Thymus (tissue), 11 donors: ENCODE measurements around the gene TPST1. TPM values are rescaled to one million over a fixed set of nuclear protein-coding genes. Genes with fewer than 3 reads are reported as not detected.
"Not testable (repeated sequence)": the region's sequence is repeated elsewhere in the genome, so short reads cannot be mapped to it uniquely, and the experiment has no call there.

Source experiments
- DNase-seq, 9 donors: peaks; one replicate each; pipeline ENCODE4 v3.0.0-alpha.2; 2013; ENCODE audit warnings: low spot score in 9 of 9, low read depth in 6 of 9, missing footprints in 1 of 9
- H3K27ac ChIP-seq, 2 donors: one replicate each; pipeline ENCODE4 v1.5.1; 2013; ENCODE audit warnings: control low read depth in 1 of 2, low read depth in 1 of 2, low read length in 1 of 2, mild to moderate bottlenecking in 1 of 2, moderate library complexity in 1 of 2
- H3K27me3 ChIP-seq, 2 donors: one replicate each; pipeline ENCODE4 v1.5.1; 2013; ENCODE audit warnings: low read length in 1 of 2; ENCODE audit not compliant: control insufficient read depth in 2 of 2, insufficient read depth in 1 of 2
- H3K36me3 ChIP-seq, 2 donors: one replicate each; pipeline ENCODE4 v1.5.1; 2013; ENCODE audit warnings: low read length in 1 of 2, mild to moderate bottlenecking in 1 of 2, moderate library complexity in 1 of 2; ENCODE audit not compliant: control insufficient read depth in 2 of 2, insufficient read depth in 2 of 2
- H3K4me1 ChIP-seq, 2 donors: one replicate each; pipeline ENCODE4 v1.5.1; 2013; ENCODE audit warnings: low read length in 2 of 2; ENCODE audit not compliant: control insufficient read depth in 2 of 2, insufficient read depth in 2 of 2
- H3K4me3 ChIP-seq, 2 donors: one replicate each; pipeline ENCODE4 v1.5.1; 2013; ENCODE audit warnings: low read length in 2 of 2, control low read depth in 1 of 2, mild to moderate bottlenecking in 1 of 2
- H3K9me3 ChIP-seq, 2 donors: one replicate each; pipeline ENCODE4 v1.5.1; 2013; ENCODE audit warnings: low read length in 1 of 2, mild to moderate bottlenecking in 1 of 2; ENCODE audit not compliant: control insufficient read depth in 2 of 2, insufficient read depth in 1 of 2
- WGBS: extraction: QIAGEN DNeasy Blood & Tissue Kit; methylation state at CpG from one replicate; pipeline ENCODE4 v1.1.7; 2013; 5-methylcytosine and 5-hydroxymethylcytosine counted together
- polyA plus RNA-seq: library from polyadenylated mRNA; stranded (reverse); fragments of 200-250 nt; gene quantifications from one replicate; pipeline ENCODE4 v1.2.3, GENCODE V29; 2013
- total RNA-seq: library from RNA; stranded (reverse); fragments of 120-200 nt; gene quantifications from one replicate; pipeline ENCODE4 v1.2.4, GENCODE V29; 2013
- donor health status: healthy.

Gene TPST1
- total and polyA plus RNA-seq, 2 donors = 4.7 to 5.8 TPM

DNA sequence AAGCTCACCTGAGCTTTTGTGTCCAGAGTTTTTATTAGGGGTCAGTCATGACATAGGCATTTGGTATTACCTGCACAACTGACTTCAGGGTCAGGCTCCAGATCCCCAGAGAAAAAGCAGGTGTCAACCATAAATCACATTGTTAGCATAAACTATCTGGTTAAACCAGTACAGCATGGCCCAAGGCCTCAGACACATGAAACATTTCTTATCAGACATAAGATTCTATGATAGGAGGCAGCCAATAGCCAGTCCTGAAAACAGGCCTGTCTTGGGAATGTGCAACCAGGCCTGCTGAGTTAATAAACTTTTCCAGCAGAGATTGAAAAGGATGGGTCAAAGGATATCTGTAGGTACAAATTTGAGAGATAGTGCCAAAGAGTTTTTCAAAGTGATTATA, 116.1 kb downstream of the TPST1 start:
- Histone ChIP-seq H3K4me1 (no peaks in the 10 kb centered on the region), H3K27ac (no peak overlapping the region), H3K27me3 (no peaks in the 10 kb centered on the region), H3K9me3 (no peaks in the 10 kb centered on the region), H3K36me3 (no peaks in the 10 kb centered on the region), H3K4me3 (no peak overlapping the region)
- no peak for DNase-seq

DNA sequence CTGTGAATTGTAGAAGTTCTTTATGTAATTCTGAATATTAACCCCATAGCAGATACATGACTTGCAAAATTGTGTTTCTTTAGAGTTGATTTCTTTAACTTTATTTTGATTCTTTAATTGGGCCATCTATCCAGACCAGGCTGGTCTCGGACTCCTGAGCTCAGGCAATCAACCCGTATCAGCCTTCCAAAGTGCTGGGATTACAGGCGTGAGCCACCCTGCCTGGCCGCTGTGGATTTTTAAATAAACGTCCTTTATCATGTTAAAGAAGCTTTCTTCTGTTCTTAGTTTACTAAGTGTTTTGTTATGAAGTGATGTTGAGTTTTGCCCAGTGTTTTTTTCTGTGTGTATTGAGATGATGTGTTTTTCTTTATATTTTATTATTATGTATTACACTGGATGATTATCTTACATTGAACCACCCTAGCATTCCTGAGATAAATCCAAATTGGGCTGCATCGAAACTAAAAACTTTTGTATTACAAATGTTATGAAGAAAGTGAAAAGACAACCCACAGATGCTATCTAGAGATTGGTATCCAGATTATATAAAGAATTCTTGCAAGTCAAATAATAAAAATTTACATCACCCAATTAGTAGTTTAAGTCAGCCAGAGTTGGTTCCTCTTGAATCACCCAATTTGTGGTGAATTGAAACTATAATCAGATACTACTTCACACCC, 118.1 kb downstream of the TPST1 start:
- DNase-seq = no peak
- WGBS = 96% methylated on average over 6 of the region's 6 CpGs

DNA sequence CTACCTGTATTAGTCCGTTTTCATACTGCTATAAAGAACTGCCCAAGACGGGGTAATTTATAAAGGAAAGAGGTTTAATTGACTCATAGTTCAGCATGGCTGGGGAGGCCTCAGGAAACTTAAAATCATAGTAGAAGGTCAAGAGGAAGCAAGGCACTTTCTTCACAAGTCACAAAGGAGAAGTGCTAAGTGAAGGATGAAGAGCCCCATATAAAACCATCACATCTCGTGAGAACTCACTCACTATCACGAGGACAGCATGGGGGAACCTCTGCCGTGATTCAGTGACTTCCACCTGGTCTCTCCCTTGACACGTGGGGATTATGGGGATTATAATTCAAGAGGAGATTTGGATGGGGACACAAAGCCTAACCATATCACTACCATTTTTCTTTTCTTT, 119.9 kb downstream of the TPST1 start:
- H3K9me3 ChIP-seq, H3K27ac ChIP-seq, DNase-seq, H3K36me3 ChIP-seq, H3K27me3 ChIP-seq, H3K4me3 ChIP-seq, H3K4me1 ChIP-seq: not testable (repeated sequence)
- 90% methylated on average over 6 of the region's 6 CpGs for WGBS

More for the DNA sequence above, 118.1 kb downstream of the TPST1 start:
- no peak overlapping the region for H3K27ac ChIP-seq
- no peaks in the 10 kb centered on the region for H3K36me3 ChIP-seq
- H3K9me3 ChIP-seq = no peaks in the 10 kb centered on the region
- H3K4me1 ChIP-seq = no peaks in the 10 kb centered on the region
- H3K4me3 ChIP-seq = no peak overlapping the region
- H3K27me3 ChIP-seq = no peaks in the 10 kb centered on the region

DNA sequence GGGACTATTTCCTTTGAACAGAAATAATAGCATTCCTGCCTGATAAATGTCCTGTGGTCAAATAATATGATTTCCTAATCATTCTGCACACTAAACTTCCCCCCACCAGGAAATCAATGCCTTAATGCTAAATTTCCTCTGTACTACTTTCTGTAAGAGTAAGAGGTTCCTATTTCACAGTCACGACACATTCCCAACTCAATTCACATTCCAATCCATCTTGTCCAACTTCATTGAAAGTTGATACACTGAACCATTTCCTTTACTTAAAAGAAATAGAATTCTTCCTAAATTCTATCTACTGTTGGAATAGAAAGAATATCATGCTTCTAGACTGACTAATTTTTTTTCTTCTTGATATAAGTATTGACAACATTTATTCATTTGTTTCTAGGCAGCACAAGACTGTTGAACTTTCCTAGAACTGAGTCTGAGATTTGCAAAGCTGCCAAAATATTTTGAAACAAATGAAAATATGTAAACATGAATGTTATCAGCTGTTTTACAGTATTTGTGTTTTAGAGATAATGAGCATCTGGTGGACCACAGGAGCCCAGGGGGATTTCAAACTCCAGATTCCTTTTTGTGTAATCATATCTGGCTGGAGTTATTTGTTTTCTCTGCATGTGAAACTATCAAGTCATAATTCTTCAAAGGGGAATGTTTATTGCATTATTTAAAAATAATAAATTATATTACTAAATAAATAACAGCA, 121.5 kb downstream of the TPST1 start:
- Histone ChIP-seq H3K27ac (no peak overlapping the region), H3K36me3 (no peaks in the 10 kb centered on the region)
- DNase-seq = no peak

DNA sequence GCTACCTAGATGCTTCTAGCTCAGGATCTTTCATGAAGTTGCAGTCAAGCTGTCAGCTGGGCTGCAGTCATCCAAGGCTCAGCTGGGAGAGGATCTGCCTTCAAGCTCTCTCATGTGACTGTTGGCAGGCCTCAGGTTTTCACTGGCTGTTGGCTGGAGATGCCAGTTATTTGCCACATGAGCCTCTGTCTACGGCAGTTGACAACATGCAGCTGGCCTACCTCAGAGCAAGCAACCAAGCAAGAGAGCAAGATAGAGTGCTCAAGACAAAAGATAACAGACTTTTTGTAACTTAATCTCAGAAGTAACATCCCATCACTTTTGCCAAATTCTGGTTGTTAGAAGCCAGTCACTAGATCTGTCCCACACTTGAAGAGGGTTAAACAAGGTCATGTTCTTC, 125.8 kb downstream of the TPST1 start:
- Histone ChIP-seq H3K4me1 (no peaks in the 10 kb centered on the region), H3K27me3 (no peaks in the 10 kb centered on the region), H3K36me3 (no peaks in the 10 kb centered on the region), H3K27ac (no peak overlapping the region), H3K9me3 (no peaks in the 10 kb centered on the region), H3K4me3 (no peak overlapping the region)
- 92% methylated on average over 1 of the region's 1 CpG for WGBS
- DNase-seq = peak in 1 of 9 donors; percentile 7

More for the DNA sequence above, 121.5 kb downstream of the TPST1 start:
- no peaks in the 10 kb centered on the region for H3K9me3 ChIP-seq
- WGBS = 94% methylated on average over 1 of the region's 1 CpG
- no peak overlapping the region for H3K4me3 ChIP-seq
- no peaks in the 10 kb centered on the region for H3K4me1 ChIP-seq
- H3K27me3 ChIP-seq = no peaks in the 10 kb centered on the region

DNA sequence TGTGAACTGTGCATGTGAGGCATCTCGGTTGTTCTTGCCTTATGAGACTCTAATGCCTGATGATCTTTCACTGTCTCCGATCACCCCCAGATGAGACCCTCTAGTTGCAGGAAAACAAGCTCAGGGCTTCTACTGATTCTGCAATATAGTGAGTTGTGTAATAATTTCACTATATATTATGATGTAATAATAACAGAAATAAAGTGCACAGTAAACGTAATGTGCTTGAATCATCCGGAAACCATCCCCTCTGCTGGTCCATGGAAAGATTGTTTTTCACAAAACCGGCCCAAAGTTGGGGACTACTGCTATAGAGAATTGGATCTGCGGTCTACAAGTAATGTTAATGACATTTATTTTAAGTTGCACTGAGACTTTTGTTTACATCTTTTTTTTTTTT, 126.7 kb downstream of the TPST1 start:
- no peaks in the 10 kb centered on the region for H3K27me3 ChIP-seq
- H3K27ac ChIP-seq = no peak overlapping the region
- no peak for DNase-seq
- H3K4me3 ChIP-seq = no peak overlapping the region
- no peaks in the 10 kb centered on the region for H3K9me3 ChIP-seq
- WGBS = 95% methylated on average over 6 of the region's 6 CpGs
- no peaks in the 10 kb centered on the region for H3K36me3 ChIP-seq
- no peaks in the 10 kb centered on the region for H3K4me1 ChIP-seq

DNA sequence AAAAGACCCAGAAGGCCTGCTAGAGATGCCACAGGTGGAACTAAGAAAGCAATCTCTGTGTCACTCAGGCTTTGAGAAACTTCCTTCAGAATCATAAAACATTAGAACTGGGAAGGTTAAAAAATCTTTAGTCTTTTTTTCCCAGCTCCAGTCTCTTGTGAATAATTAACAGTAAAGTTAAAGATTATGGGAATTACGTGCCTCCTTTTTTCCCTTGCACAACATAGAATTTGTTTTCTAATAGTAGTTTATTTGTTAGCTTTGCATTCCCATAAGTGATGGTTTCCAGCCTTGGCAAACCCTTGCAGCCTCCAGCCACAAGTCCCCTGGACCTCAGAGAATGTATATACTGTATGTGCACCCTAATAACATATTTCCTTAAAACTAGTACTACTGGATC, 128.3 kb downstream of the TPST1 start:
- WGBS = 92% methylated on average over 1 of the region's 1 CpG
- H3K27ac ChIP-seq = no peak overlapping the region
- DNase-seq = no peak

DNA sequence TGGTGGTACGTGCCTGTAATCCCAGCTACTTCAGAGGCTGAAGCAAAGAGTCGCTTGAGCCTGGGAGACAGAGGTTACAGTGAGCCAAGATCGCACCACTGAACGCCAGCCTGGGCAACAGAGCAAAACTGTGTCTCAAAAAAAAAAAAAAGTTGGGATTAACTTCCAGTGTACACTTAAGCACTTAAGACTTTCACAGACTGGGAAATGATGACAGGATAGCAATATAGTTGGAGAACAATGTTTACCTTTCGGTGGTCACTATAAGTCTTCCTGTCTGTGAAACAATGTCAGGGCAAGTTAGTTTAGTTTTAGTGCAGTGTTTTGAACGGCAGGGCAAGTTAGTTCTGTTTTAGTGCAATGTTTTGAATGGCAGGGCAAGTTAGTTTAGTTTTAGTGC, 130.2 kb downstream of the TPST1 start:
- no peaks in the 10 kb centered on the region for H3K27me3 ChIP-seq
- H3K9me3 ChIP-seq = no peaks in the 10 kb centered on the region
- no peak overlapping the region for H3K27ac ChIP-seq
- no peaks in the 10 kb centered on the region for H3K36me3 ChIP-seq
- no peak for DNase-seq
- no peaks in the 10 kb centered on the region for H3K4me1 ChIP-seq
- WGBS = 94% methylated on average over 6 of the region's 6 CpGs
- no peak overlapping the region for H3K4me3 ChIP-seq

More for the DNA sequence above, 128.3 kb downstream of the TPST1 start:
- H3K27me3 ChIP-seq = no peaks in the 10 kb centered on the region
- H3K4me3 ChIP-seq = no peak overlapping the region
- no peaks in the 10 kb centered on the region for H3K9me3 ChIP-seq
- H3K36me3 ChIP-seq = no peaks in the 10 kb centered on the region
- no peaks in the 10 kb centered on the region for H3K4me1 ChIP-seq

DNA sequence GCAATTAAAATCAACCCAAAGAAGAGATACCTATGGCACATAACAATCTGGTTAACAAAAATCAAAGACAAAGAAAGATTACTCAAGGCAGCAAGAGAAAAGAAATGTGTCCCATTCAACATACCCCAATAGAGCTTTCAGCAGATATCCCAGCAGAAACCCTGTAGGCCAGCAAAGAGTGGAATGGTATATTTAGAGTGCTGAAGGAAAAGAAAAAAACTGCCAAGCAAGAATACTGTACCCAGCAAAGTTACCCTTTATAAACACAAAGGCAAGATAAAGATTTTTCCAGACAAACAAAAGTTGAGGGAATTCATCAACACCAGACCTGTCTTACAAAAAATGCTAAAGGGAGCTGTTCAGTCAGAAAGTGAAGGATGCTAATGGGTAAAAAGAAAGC, 131.6 kb downstream of the TPST1 start:
- Histone ChIP-seq H3K9me3 (no peaks in the 10 kb centered on the region), H3K27ac (no peak overlapping the region), H3K36me3 (no peaks in the 10 kb centered on the region), H3K27me3 (no peaks in the 10 kb centered on the region), H3K4me1 (no peaks in the 10 kb centered on the region), H3K4me3 (no peak overlapping the region)
- DNase-seq = no peak
